Measurements from ENCODE around the gene IL6ST.
A peak's percentile ranks its signal among the peaks of the same experiment; 100 is the strongest.

The IL6ST gene

DNA sequence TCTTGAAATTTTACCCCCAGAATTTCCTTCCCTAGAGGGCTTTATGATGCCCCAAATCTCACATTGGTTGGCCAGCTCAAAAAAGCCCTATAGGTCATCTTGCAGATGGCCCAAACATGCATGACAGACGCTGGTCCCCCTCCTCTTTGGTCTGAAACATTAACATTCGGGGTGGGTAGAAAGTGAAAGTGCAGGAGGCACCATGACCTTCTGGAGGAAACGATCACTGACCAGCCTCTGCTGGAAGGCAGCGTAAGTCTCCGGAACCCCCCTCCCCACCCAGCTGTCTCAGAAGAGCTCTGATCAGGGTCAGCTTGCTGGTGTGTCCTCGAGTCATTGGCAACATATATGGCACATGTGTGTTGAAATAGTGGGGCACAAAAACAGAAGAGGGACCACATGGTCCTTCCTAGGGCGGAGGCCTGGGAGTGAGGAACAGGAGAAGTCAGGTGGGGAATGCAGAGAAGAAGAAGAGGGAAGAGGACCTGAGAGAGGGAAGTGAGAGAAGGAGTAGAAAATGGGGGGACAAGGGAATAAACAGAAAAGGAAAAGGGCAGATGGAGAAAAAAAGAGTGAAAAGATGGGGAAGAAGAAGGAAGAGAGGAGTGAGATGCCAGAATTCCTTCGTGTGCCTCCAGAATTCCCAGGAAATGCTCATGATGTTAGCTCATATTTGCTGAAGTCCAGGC lies 97.4 kb downstream of the IL6ST start:
- no peak for DNase-seq (ENCODE audit: low read depth)
- TF ChIP-seq CTCF (IDR thresholded peaks at IDR 0.05; ENCODE audit: control insufficient read depth, insufficient read depth, low read depth, low read length, missing control alignments): no peak
- no peak overlapping the region; the same call in 1 of the 2 replicates for H3K4me3 ChIP-seq (ENCODE audit: control insufficient read depth, low read depth, low read length)

DNA sequence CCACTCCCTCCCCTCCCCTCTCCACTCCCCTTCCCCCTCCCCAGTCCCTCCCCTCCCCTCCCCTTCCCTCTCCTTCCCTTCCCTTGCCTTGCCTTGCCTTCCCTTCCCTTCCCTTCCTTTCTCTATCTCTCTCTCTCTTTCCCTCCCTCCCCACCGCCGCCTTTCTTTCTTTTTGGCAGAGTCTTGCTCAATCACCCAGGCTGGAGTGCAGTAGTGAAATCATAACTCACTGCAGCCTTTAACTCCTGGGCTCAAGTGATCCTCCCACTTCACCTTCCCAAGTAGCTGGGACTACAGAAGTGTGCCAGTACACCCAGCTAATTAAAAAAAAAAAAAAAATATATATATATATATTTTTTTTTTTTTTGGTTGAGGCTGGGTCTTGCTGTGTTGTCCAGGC lies 98.1 kb downstream of the IL6ST start:
- peak; percentile 25 for DNase-seq (ENCODE audit: low read depth)

DNA sequence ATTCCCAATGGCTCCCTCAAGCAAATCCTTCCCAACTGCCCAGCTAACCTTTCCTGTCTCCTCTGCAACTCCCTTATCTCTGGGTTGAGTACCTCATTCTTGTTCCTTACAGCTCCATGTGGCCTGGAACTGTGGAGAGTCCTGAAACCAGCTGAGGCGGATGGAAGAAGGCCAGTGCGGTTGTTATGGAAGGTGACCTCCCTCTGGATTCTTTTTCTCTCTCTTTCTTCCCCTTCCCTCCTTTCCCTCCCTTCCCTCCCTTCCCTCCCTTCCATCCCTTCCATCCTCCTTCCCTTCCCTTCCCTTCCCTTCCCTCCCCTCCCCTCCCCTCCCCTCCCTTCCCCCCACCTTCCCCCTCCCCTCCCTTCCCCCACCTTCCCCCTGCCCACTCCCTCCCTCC lies 98.5 kb downstream of the IL6ST start:
- TF ChIP-seq CTCF (IDR thresholded peaks at IDR 0.05; ENCODE audit: control insufficient read depth, insufficient read depth, low read depth, low read length, missing control alignments): no peak
- H3K4me3 ChIP-seq (ENCODE audit: control insufficient read depth, low read depth, low read length): no peak overlapping the region
- no peak for DNase-seq (ENCODE audit: low read depth)

More for the DNA sequence above, 98.1 kb downstream of the IL6ST start:
- TF ChIP-seq CTCF (IDR thresholded peaks at IDR 0.05; ENCODE audit: control insufficient read depth, insufficient read depth, low read depth, low read length, missing control alignments): no peak
- H3K4me3 ChIP-seq (ENCODE audit: control insufficient read depth, low read depth, low read length): no peak overlapping the region

DNA sequence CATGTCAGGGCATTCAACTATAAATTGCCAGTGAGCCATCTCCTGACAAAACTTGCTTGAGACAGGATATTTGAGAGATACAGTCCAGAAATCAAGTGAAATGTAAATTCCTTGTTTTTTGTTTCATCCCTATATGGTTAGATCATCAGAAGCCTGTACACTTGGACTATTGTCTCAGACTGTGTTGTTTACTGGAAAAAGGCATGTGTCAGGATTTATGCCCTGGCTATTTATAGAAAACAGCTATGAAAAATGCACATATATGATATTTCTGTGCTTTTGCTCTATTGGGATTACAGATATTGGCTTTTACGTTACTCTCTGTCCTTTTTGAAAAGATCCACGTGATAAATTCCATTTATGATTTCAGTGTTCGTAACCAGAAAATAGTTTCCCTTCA lies 99.4 kb downstream of the IL6ST start:
- no peak overlapping the region for H3K4me3 ChIP-seq (ENCODE audit: control insufficient read depth, low read depth, low read length)
- TF ChIP-seq CTCF (IDR thresholded peaks at IDR 0.05; ENCODE audit: control insufficient read depth, insufficient read depth, low read depth, low read length, missing control alignments): no peak
- no peak for DNase-seq (ENCODE audit: low read depth)

DNA sequence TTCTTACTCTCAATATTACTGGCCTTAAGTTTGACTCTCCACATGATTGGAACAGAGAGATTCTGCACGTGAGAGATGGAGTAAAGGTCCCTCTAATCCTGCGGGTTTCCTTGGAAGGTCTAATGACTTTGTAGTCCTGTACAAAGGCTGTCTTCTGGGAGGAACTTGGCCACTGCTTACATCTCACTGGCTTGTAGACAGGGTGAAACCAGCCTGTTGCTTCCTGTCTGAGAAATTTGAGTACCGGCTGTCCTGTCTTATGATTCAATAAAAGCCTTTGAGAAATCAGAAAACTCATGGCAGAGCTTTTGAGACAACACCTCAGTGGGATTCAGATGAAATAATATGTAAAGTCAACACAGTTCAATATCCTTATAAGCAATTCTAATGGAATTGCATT lies 100.6 kb downstream of the IL6ST start:
- no peak for TF ChIP-seq CTCF (IDR thresholded peaks at IDR 0.05; ENCODE audit: control insufficient read depth, insufficient read depth, low read depth, low read length, missing control alignments)
- H3K4me3 ChIP-seq (ENCODE audit: control insufficient read depth, low read depth, low read length): no peak overlapping the region
- no peak for DNase-seq (ENCODE audit: low read depth)

DNA sequence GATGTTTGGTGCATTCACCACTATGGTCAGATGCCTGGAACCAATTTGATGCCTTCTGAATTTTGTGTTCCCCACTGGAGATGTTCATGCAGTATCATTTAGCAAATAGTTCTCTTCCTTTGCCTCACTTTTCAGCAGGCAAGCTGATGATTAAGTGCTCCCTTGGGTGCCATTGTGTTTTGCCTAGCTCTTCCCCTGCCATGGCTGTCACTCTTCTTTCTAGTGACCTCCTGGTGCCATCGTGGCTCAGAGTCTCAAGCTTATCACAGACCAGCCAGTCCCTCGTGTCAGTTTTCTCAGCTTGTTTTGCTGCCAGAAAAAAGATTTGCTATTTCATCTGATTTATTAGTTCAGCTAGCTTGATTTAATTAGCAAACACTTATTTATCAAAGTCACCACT lies 102.3 kb downstream of the IL6ST start:
- H3K4me3 ChIP-seq (ENCODE audit: control insufficient read depth, low read depth, low read length): no peak overlapping the region
- no peak for DNase-seq (ENCODE audit: low read depth)
- no peak for TF ChIP-seq CTCF (IDR thresholded peaks at IDR 0.05; ENCODE audit: control insufficient read depth, insufficient read depth, low read depth, low read length, missing control alignments)

Measured in AG09309 (cell line).